GM21528 (cell line): ENCODE measurements around the gene SDS.

Experiments used
- ATAC-seq: cut with Tn5 transposase; IDR thresholded peaks from one replicate; pipeline ENCODE4 v1.9.1; 2021; ENCODE audit warnings: mild to moderate bottlenecking, moderate library complexity; ENCODE audit not compliant: unreplicated experiment, low FRiP score

The SDS gene

DNA sequence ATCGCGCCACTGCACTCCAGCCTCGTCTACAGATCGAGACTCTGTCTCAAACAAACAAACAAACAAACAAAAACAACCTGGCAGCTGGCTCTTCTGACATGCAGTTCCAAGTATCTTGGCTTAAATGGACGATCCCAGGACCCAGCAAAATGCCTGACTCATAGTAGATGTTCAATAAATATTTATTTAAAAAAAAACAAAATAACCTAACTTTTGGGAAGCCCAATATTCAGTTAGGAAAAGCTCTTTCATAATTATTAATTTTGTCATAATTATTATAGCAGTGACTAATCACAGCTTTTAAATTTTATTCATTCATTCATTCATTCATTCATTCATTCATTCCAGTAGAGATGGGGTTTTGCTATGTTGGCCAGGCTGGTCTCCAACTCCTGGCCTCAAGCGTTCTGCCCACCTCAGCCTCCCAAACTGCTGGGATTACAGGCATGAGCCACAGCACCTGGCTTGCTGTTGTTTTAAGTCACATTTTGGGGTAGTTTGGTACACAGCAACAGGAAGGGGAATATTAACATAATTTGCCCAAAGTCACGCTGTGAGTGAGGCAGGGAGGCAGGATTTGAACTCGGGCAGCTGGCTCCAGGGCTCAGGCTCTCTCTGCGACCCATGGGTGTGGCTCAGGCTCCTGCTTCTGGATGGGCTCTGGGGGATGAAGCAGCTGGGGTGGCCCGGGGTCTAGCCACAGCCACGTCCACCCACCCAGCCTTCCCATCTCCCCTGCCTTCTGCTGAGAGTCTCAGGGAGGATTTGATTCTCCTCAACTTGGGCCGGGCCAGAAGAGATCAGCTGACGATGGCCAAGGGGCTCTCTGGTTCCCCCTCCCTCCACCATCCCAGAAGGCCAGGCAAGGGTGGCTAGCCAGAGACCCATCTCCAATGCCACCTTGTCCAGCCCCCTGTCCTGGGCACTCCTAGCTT is 2.4 kb downstream of the SDS start:
- no peak for ATAC-seq

- ATAC-seq, result no peak
Measured at GRCh38 chr12:113400362-113400761, 3.3 kb downstream of the SDS start.

GRCh38 chr12:113399490-113399889 is 4.2 kb downstream of the SDS start:
- ATAC-seq, result no peak

DNA sequence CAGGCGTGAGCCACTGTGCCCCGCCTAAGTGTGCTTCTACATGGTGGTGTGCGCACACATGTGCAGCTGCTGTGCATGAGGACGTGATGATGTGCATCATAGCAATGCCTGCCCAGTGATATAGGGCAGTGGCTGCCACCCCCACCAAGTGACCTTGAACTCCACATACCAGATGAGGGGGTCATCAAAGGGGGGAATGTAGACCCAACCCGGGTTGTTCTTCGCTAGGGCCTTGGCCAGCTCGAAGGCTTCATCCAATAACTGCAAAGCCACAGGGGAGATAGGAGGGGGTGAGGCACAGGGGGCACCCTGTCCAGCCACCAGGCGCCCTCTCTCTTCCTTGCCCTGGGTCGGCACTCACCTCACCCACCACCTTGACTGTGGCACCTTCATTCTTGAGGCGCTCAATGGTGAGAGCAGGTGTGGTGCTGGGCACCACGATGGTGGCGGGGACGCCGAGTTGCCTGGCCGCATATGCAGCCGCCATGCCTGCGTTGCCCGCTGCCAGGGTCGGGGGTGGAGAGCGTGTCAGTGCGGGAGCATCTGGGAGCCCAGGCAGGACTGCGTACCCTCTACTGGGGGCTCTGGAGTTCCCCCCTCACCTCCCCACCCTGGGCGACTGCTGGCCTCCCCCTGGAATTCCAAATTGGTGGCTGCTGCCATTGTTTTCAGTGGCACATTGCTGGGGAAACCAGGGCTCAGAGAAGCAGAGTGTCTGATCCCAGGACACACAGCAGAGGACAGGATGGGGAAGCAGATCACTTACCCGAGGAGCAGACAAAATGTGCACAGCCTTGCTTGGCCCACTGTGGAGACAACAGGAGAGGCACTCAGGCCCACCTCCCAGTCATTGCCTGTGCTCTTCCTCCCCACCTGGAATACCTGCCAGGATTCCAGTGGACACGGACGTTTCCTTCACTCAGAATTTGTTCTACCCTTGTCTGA is 5.1 kb downstream of the SDS start:
- no peak for ATAC-seq

DNA sequence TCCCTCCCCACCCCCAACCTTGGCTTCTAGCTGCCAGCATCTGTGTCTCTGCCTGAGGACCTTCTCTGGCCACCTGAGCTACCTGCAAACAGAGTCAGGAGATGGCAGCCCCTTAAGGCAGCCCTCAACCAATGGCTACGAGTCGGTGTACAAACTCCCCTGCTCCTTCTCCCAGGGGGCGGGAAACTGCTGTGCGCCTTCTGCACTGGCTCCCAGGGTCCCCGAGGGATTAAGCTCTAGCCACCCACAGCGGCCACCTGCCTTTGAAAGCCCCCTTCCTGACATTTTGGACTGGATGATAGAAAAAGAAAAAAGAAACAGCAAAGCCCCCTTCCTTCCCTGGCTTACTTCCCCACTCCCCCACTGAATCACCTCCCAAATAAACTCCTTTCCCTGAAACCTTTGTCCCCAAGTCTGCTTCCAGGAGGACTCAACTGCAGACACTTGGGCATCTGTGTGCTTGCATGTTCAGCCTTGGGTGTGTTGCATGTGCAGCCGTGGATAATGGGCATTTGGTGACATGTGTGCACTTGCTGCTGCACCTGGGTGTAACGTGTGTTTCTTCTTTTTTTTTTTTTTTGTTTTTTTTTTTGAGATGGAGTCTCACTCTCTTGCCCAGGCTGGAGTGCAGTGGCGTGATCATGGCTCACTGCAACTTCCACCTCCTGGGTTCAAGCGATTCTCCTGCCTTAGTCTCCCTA is 6.0 kb downstream of the SDS start:
- no peak for ATAC-seq

- ATAC-seq, result no peak
Measured at GRCh38 chr12:113396828-113397496, 6.7 kb downstream of the SDS start.

DNA sequence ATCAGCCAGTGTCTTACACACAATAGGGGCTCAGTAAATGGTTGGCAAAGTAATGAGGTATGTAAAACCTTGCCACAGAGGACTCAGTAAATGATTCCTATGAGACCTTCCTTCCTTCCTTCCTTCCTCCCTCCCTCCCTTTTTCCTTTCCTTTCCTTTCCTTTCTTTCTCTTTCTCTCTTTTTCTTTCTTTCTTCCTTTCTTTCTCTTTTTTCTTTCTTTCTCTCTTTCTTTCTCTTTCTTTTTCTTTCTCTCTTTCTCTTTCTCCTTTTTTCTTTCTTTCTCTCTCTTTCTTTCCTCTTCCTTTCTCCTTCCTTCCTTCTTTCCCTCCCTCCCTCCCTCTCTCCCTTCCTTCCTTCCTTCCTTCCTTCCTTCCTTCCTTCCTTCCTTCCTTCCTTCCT is 7.5 kb downstream of the SDS start:
- ATAC-seq, result no peak

- ATAC-seq, result no peak
Measured at GRCh38 chr12:113395119-113395518, 8.6 kb downstream of the SDS start.

DNA sequence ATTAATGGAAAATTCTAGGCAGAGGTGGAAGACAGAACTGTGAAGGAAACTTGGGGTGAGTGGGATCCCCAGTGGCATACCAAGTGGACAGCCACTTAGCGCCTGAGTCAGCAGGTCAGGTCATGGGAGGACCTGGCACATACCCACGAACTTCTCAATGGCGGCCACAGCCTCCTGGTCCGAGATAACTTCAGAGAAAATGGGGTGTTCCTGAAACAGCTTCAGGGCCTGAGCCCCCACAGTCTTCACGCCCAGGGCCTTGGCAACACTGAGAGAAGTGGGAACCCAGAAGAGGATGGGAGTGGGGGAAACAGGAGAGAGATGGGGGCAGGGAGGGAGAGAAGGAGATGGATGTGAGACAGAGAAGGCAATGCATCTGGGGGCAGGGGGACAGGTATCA is 9.9 kb downstream of the SDS start:
- ATAC-seq, result no peak

DNA sequence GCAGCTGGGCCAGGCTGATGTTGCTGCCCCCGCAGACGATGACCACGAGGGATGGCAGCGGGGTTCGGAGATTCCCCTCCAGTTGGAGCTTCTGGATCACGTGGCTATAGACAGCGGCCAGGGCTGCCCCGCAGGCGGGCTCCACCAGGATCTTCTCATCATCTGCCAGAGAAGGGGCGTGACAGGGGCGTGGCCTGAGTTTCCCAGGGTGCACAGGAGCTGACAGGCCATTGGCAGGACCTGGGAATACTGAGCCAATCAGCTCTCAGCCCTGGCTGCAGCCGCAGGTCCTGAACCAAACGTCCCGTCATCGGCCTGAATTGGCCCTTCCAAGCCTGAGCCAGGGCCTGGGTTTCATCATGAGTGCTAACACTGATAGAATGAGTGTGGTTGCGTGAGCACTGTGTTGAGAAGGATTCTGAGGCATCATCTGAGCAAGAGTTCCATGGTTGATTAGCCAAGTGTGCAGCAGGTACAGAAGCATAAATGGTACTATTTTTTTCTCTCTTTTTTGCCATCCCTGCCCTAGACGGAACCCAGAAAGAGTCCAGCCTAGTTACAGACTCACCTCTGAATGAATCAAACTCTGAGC is 10.6 kb downstream of the SDS start:
- no peak for ATAC-seq

DNA sequence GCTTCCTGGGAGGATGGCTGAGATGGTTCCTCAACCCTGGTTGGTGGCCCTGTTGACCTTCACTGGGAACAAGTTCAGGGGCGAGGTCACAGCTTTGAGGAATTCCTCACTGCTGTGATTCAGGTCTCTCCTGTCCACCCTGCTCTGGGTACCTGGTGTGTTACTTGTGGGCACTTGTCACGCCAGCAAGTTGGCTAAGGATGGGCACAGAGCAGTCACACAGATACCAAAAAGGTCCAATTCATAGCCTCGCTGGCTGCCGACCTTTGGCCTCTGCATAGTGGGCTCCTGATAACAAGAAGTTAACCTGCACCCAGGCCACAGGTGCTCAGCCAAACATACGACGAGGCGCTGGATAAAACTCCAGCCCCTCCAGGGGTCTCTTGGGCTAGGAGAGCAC is 11.2 kb downstream of the SDS start:
- no peak for ATAC-seq

GRCh38 chr12:113391650-113392337 is 11.9 kb downstream of the SDS start:
- no peak for ATAC-seq

GRCh38 chr12:113391145-113391544 is 12.5 kb downstream of the SDS start:
- ATAC-seq, result no peak

GRCh38 chr12:113390064-113391043 is 13.3 kb downstream of the SDS start:
- no peak for ATAC-seq

DNA sequence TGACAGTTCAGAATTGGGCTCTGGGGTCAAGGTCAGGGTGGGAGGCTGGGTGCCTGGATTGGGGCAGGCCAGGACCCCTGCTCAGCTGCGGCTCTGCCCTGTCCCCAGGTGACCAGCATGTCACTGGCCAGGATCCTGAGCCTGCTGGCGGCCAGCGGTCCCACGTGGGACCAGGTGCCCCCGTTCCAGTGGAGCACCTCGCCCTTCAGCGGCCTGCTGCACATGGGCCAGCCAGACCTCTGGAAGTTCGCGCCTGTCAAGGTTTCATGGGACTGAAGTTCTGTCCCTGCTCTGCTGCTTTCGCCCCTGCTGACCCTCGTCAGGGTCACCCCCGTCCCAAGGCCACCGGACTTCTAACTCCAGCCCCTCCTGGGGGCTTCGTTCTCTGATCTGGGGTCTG is 15.3 kb downstream of the SDS start:
- ATAC-seq, result no peak

DNA sequence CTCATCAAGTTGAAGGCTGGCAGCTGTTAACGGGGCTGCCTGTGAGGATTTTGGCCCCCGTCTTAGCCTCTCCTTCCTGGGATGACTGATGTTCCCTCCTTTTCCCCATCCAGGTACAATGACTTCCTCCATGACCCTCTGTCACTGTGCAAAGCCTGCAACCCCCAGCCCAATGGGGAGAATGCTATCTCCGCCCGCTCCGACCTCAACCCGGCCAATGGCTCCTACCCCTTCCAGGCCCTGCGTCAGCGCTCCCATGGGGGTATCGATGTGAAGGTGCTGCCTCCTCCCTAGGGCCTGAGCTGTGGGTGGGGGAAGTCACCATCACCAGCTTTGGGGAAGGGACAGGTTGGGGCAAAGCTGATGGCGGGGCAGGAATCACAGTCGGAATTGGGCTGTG is 16.1 kb downstream of the SDS start:
- no peak for ATAC-seq

DNA sequence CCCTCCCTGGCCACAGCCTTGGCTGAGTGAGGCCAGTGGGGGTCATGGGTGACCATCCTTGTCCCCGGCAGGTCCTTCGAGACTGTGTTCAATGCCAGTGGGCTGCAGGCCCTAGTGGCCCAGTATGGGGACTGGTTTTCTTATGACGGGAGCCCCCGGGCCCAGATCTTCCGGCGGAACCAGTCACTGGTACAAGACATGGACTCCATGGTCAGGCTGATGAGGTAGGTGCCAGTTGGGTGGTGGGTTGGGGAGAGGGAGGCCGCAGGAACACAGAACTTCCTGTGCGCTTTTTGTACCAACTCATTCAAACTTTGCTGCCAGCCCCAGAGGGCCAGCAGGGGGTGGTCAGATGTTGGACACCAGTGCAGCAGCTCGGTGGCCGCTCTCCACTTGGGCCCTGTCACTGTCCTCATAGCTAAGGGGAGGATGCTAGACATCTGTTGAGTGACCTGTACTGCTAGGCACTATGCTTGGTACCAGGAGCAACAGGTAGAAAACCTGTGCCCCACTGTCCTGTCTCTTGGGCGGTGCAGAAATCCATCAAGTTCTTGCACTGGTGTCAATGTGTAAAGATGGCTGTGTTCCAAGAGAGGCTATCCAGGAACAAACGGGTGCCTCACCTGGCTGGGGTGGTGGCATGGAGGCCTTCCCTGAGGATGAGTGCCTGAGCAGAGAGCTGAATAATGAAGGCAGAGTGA is 16.7 kb downstream of the SDS start:
- no peak for ATAC-seq
